ENCODE data around the gene IMMP2L.
A peak's percentile ranks its signal among the peaks of the same experiment; 100 is the strongest.

Gene IMMP2L

GRCh38 chr7:111174510-111174909 lies 387.8 kb downstream of the IMMP2L start:
- TF ChIP-seq CTCF (IDR thresholded peaks at IDR 0.05; ENCODE audit: unreplicated experiment in 3 of 3), result no peak
- Mint-ChIP-seq H3K4me1 (peaks cover 14% of the 10 kb centered on the region), H3K36me3 (ENCODE audit: low read depth) (peaks cover 4% of the 10 kb centered on the region), H3K4me3 (no peak overlapping the region), H3K27me3 (ENCODE audit: low read depth) (no peaks in the 10 kb centered on the region), H3K27ac (peak overlapping the region in 1 of 3 experiments; percentile 8), H3K9me3 (peaks cover 7% of the 10 kb centered on the region)

GRCh38 chr7:111173990-111174389 lies 388.3 kb downstream of the IMMP2L start:
- H3K27me3 Mint-ChIP-seq (ENCODE audit: low read depth), result no peaks in the 10 kb centered on the region

GRCh38 chr7:111173528-111173927 lies 388.8 kb downstream of the IMMP2L start:
- H3K4me1 Mint-ChIP-seq, result peaks cover 23% of the 10 kb centered on the region
- H3K36me3 Mint-ChIP-seq (ENCODE audit: low read depth), result peaks cover under 1% of the 10 kb centered on the region
- H3K9me3 Mint-ChIP-seq, result peaks cover 3% of the 10 kb centered on the region

More at GRCh38 chr7:111173990-111174389, 388.3 kb downstream of the IMMP2L start:
- Mint-ChIP-seq H3K36me3 (ENCODE audit: low read depth) (peaks cover 4% of the 10 kb centered on the region), H3K4me3 (no peak overlapping the region), H3K9me3 (peaks cover 7% of the 10 kb centered on the region), H3K4me1 (peaks cover 18% of the 10 kb centered on the region), H3K27ac (no peak overlapping the region)
- TF ChIP-seq CTCF (IDR thresholded peaks at IDR 0.05; ENCODE audit: unreplicated experiment in 3 of 3), result no peak

GRCh38 chr7:111172564-111173257 lies 389.6 kb downstream of the IMMP2L start:
- H3K4me1 Mint-ChIP-seq, result peaks cover 31% of the 10 kb centered on the region
- no peak overlapping the region for H3K4me3 Mint-ChIP-seq
- H3K27me3 Mint-ChIP-seq (ENCODE audit: low read depth), result no peaks in the 10 kb centered on the region
- no peak for TF ChIP-seq CTCF (IDR thresholded peaks at IDR 0.05; ENCODE audit: unreplicated experiment in 3 of 3)
- H3K36me3 Mint-ChIP-seq (ENCODE audit: low read depth), result no peaks in the 10 kb centered on the region
- H3K27ac Mint-ChIP-seq, result no peak overlapping the region
- peaks cover 3% of the 10 kb centered on the region for H3K9me3 Mint-ChIP-seq

More at GRCh38 chr7:111173528-111173927, 388.8 kb downstream of the IMMP2L start:
- no peak for TF ChIP-seq CTCF (IDR thresholded peaks at IDR 0.05; ENCODE audit: unreplicated experiment in 3 of 3)
- Mint-ChIP-seq H3K4me3 (no peak overlapping the region), H3K27me3 (ENCODE audit: low read depth) (no peaks in the 10 kb centered on the region), H3K27ac (no peak overlapping the region)

GRCh38 chr7:111168182-111168581 lies 394.1 kb downstream of the IMMP2L start:
- TF ChIP-seq CTCF (IDR thresholded peaks at IDR 0.05; ENCODE audit: unreplicated experiment in 3 of 3), result no peak
- no peaks in the 10 kb centered on the region for H3K36me3 Mint-ChIP-seq (ENCODE audit: low read depth)
- H3K9me3 Mint-ChIP-seq, result no peaks in the 10 kb centered on the region
- H3K4me3 Mint-ChIP-seq, result no peak overlapping the region
- no peaks in the 10 kb centered on the region for H3K27me3 Mint-ChIP-seq (ENCODE audit: low read depth)
- peak overlapping the region in 2 of 3 experiments; percentile 40 to 54 for H3K27ac Mint-ChIP-seq
- peaks cover 19% of the 10 kb centered on the region for H3K4me1 Mint-ChIP-seq

- Mint-ChIP-seq H3K27ac (no peak overlapping the region), H3K9me3 (no peaks in the 10 kb centered on the region), H3K36me3 (ENCODE audit: low read depth) (no peaks in the 10 kb centered on the region), H3K4me3 (no peak overlapping the region), H3K4me1 (peaks cover 16% of the 10 kb centered on the region), H3K27me3 (ENCODE audit: low read depth) (no peaks in the 10 kb centered on the region)
- no peak for TF ChIP-seq CTCF (IDR thresholded peaks at IDR 0.05; ENCODE audit: unreplicated experiment in 3 of 3)
These were observed 397.9 kb downstream of the IMMP2L start for GRCh38 chr7:111164442-111164841.
